ENCODE measurements around the gene TTC39A.

DNA sequence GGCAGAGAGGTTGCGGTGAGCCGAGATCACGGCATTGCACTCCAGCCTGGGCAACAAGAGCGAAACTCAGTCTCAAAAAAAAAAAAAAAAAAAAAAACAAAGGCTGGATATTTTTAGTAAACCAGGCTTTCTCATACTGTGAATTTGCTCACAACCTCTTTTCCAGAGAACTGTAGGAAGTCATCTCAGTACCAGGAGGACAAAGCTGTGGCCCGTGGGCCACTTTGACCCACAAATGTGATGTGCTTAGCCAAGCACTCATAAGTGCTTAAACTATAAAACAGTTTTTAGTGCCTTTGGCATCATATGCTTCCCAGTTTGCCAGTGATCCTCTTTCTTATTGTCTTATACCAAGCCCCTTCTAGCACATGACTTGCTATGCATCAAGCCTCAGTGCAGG, 47.8 kb downstream of the TTC39A start:
- TF ChIP-seq, protein P1, sequence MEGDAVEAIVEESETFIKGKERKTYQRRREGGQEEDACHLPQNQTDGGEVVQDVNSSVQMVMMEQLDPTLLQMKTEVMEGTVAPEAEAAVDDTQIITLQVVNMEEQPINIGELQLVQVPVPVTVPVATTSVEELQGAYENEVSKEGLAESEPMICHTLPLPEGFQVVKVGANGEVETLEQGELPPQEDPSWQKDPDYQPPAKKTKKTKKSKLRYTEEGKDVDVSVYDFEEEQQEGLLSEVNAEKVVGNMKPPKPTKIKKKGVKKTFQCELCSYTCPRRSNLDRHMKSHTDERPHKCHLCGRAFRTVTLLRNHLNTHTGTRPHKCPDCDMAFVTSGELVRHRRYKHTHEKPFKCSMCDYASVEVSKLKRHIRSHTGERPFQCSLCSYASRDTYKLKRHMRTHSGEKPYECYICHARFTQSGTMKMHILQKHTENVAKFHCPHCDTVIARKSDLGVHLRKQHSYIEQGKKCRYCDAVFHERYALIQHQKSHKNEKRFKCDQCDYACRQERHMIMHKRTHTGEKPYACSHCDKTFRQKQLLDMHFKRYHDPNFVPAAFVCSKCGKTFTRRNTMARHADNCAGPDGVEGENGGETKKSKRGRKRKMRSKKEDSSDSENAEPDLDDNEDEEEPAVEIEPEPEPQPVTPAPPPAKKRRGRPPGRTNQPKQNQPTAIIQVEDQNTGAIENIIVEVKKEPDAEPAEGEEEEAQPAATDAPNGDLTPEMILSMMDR (IDR thresholded peaks at IDR 0.05), result no peak
- no peak for TF ChIP-seq POLR2A (IDR thresholded peaks at IDR 0.05)
